GM20431 (cell line): ENCODE data around the gene NCOA7.
"Not testable (repeated sequence)": the region's sequence is repeated elsewhere in the genome, so short reads cannot be mapped to it uniquely, and the experiment has no call there.

Source experiments
- in situ Hi-C: fragments of 300-500 bp; cut with MseI, MboI; formaldehyde crosslinking; loops from one replicate; pipeline ENCODE4 v1.15.0; 2020; ENCODE audit warnings: low sequenced_read_pairs; ENCODE audit not compliant: unreplicated experiment

Gene NCOA7

GRCh38 chr6:125828476-125829039 lies 37.8 kb downstream of the NCOA7 start:
- in situ Hi-C loops, result no loop called here

- in situ Hi-C loops, result no loop called here
These were observed 38.7 kb downstream of the NCOA7 start for GRCh38 chr6:125829433-125829832.

- in situ Hi-C loops, result no loop called here
These were observed 40.9 kb downstream of the NCOA7 start for GRCh38 chr6:125831659-125832058.

GRCh38 chr6:125832391-125833117 lies 41.8 kb downstream of the NCOA7 start:
- in situ Hi-C loops, result no loop called here

- in situ Hi-C loops, result no loop called here
These were observed 43.6 kb downstream of the NCOA7 start for GRCh38 chr6:125834348-125834747.

- in situ Hi-C loops, result no loop called here
These were observed 44.5 kb downstream of the NCOA7 start for GRCh38 chr6:125835221-125835744.

GRCh38 chr6:125836466-125836865 lies 45.7 kb downstream of the NCOA7 start:
- in situ Hi-C loops, result no loop called here

- in situ Hi-C loops, result no loop called here
These were observed 48.7 kb downstream of the NCOA7 start for GRCh38 chr6:125839471-125839870.

GRCh38 chr6:125839879-125840278 lies 49.1 kb downstream of the NCOA7 start:
- in situ Hi-C loops, result no loop called here

- in situ Hi-C loops, result no loop called here
These were observed 50.8 kb downstream of the NCOA7 start for GRCh38 chr6:125841356-125842090.

GRCh38 chr6:125842091-125842626 lies 51.4 kb downstream of the NCOA7 start:
- in situ Hi-C loops, result no loop called here

- in situ Hi-C loops, result no loop called here
These were observed 52.8 kb downstream of the NCOA7 start for GRCh38 chr6:125843593-125843992.

GRCh38 chr6:125844989-125845388 lies 54.2 kb downstream of the NCOA7 start:
- in situ Hi-C loops, result no loop called here

- in situ Hi-C loops, result no loop called here
These were observed 55.7 kb downstream of the NCOA7 start for GRCh38 chr6:125846292-125847024.

- in situ Hi-C loops, result not testable (repeated sequence)
These were observed 57.5 kb downstream of the NCOA7 start for GRCh38 chr6:125848286-125848685.

GRCh38 chr6:125850361-125850760 lies 59.6 kb downstream of the NCOA7 start:
- in situ Hi-C loops, result no loop called here

- in situ Hi-C loops, result no loop called here
These were observed 61.8 kb downstream of the NCOA7 start for GRCh38 chr6:125852587-125852986.

GRCh38 chr6:125853168-125853567 lies 62.4 kb downstream of the NCOA7 start:
- in situ Hi-C loops, result no loop called here

GRCh38 chr6:125853756-125854155 lies 63.0 kb downstream of the NCOA7 start:
- in situ Hi-C loops, result no loop called here

- in situ Hi-C loops, result no loop called here
These were observed 63.6 kb downstream of the NCOA7 start for GRCh38 chr6:125854355-125854754.
